NCI-H2227 (cell line): ENCODE results near the gene C12orf75.
"Not testable (repeated sequence)": the region's sequence is repeated elsewhere in the genome, so short reads cannot be mapped to it uniquely, and the experiment has no call there.

Experiments used
- DNase-seq: peaks from one replicate; lab custom pipeline; 2025; ENCODE audit not compliant: unreplicated experiment; lab: John Stamatoyannopoulos, UW

C12orf75 gene

GRCh38 chr12:105334582-105334981, 4.1 kb downstream of the C12orf75 start:
- DNase-seq, result no peak

GRCh38 chr12:105335856-105336255, 5.4 kb downstream of the C12orf75 start:
- DNase-seq, result no peak

- DNase-seq, result no peak
Measured at GRCh38 chr12:105336411-105336810, 5.9 kb downstream of the C12orf75 start.

GRCh38 chr12:105337391-105337790, 6.9 kb downstream of the C12orf75 start:
- DNase-seq, result no peak

GRCh38 chr12:105338966-105339365, 8.5 kb downstream of the C12orf75 start:
- DNase-seq, result no peak

- no peak for DNase-seq
Measured at GRCh38 chr12:105341010-105341409, 10.5 kb downstream of the C12orf75 start.

GRCh38 chr12:105341620-105342019, 11.1 kb downstream of the C12orf75 start:
- DNase-seq, result not testable (repeated sequence)

- no peak for DNase-seq
Measured at GRCh38 chr12:105342464-105342863, 12.0 kb downstream of the C12orf75 start.

GRCh38 chr12:105343836-105344235, 13.3 kb downstream of the C12orf75 start:
- DNase-seq, result peak; percentile 78

GRCh38 chr12:105347499-105347898, 17.0 kb downstream of the C12orf75 start:
- DNase-seq, result no peak

GRCh38 chr12:105348142-105348541, 17.7 kb downstream of the C12orf75 start:
- no peak for DNase-seq

GRCh38 chr12:105348561-105348960, 18.1 kb downstream of the C12orf75 start:
- DNase-seq, result no peak

GRCh38 chr12:105349138-105349537, 18.6 kb downstream of the C12orf75 start:
- DNase-seq, result no peak

- no peak for DNase-seq
Measured at GRCh38 chr12:105351523-105351922, 21.0 kb downstream of the C12orf75 start.

- DNase-seq, result no peak
Measured at GRCh38 chr12:105352052-105352451, 21.6 kb downstream of the C12orf75 start.

GRCh38 chr12:105352940-105353635, 22.6 kb downstream of the C12orf75 start:
- DNase-seq, result no peak

GRCh38 chr12:105355752-105356151, 25.3 kb downstream of the C12orf75 start:
- DNase-seq, result no peak

GRCh38 chr12:105357162-105357691, 26.7 kb downstream of the C12orf75 start:
- no peak for DNase-seq

- no peak for DNase-seq
Measured at GRCh38 chr12:105358789-105359188, 28.3 kb downstream of the C12orf75 start.

- DNase-seq, result no peak
Measured at GRCh38 chr12:105359856-105360255, 29.4 kb downstream of the C12orf75 start.

GRCh38 chr12:105363890-105364289, 33.4 kb downstream of the C12orf75 start:
- no peak for DNase-seq

GRCh38 chr12:105365231-105365630, 34.7 kb downstream of the C12orf75 start:
- peak; percentile 4 for DNase-seq
